ENCODE data around the gene JMJD8.

Gene JMJD8

DNA sequence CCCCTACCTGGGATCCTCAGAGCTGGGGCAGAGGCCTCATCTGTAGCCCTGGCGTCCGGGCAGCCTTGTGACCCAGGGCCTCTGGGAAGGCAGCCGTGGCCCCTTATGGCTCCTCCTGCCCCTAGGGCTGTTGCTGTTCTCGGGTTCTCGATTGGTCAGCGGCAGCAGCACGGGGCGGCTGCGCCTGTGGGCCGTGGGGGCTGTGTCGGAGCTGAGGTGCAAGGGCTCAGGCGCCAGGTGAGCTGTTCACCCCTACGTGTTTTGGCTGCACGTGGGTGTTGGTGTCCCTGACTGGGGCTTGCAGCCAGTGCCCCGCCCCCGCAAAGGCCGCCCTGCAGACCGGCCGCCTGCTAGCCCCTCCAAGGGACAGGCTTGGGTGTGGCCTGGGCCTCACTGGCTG lies 22.0 kb downstream of the JMJD8 start:
- DNase-seq (ENCODE audit: low spot score) = no peak

DNA sequence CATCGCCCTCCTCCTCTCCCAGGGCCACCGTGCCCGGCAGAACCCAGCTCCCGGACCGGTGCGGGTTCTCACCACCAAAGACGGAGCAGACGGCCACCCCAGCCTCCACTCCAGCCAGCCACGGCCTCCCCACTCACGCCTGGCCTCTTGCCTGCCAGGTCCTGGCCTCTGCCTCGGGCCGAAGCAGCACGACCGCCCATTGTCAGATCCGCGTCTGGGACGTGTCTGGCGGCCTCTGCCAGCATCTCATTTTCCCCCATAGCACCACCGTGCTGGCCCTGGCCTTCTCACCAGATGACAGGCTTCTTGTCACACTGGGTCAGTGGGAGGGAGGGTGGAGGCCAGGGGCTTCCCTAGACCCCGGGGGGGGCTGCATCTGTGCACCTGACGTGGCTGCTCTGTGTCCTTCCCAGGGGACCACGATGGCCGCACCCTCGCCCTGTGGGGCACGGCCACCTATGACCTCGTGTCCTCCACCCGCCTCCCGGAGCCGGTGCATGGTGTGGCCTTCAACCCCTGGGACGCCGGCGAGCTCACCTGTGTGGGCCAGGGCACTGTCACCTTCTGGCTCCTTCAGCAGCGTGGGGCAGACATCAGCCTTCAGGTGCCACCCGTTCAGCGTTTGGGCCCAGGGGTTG lies 22.8 kb downstream of the JMJD8 start:
- no peak for DNase-seq (ENCODE audit: low spot score)

DNA sequence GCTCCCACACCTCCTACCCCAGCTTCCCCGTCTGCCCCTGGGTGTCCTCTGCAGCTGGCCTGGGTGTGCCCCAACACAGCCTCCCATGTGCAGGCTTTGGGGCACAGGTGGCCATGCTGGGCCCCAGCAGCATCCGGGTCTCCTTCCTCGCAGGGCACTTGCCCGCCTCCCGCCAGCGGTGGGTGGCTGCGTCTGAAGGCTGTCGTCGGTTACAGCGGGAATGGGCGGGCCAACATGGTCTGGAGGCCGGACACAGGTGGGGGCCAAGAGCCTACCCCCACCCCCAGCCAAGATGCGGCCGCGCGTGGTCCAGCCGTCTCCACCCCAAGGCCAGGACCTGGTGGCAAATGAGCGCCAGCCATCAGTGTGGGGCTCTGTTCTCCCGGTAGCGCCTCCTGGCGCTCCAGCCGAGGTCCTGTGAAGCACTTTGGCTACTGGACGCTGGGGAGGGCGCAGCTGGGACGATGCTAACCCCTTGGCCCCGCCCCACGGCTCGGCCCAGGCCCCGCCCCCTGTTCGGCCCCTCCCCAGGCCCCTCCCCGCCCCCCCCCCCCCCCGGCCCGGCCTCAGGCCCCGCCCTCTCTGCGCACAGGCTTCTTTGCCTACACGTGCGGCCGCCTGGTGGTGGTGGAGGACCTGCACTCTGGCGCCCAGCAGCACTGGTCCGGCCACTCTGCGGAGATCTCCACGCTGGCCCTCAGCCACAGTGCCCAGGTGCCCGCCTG lies 23.5 kb downstream of the JMJD8 start:
- DNase-seq (ENCODE audit: low spot score) = peak; percentile 92

DNA sequence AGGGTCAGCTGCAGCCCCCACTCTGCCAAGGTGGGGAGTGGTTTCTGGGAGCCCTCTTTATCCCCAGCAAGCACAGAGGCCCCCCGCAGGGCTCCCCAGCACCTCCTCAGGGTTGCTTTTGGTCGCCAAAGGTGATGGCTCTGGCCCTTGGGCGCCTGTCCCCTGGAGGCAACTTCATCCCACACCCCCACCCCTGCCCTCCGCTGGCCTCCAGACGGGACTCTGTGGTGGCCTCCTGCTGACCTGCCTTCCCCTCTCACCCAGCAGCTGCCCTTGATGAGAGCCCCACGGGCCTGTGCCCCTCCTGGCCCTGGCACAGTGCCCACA lies 24.0 kb downstream of the JMJD8 start:
- no peak for DNase-seq (ENCODE audit: low spot score)

DNA sequence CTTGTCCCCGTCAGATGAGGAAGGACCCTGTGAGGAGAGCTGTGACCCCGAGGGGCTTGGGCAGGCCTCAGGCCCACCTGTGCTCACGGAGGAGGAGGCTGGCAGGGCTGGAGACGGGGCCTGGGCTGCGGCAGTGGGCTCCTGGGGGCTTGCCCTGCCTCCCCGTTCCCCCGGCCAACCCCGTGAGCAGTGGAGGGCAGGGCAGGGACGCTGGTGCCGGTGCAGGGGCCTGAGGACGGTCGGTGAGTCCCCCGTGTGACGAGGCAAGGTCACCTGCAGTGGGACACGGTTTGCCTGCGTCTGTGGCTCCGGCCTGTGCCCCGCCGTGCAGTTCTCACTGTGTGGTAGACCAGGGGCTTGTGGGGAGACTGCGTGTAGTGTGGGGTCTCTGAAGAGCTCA lies 24.5 kb downstream of the JMJD8 start:
- no peak for DNase-seq (ENCODE audit: low spot score)

DNA sequence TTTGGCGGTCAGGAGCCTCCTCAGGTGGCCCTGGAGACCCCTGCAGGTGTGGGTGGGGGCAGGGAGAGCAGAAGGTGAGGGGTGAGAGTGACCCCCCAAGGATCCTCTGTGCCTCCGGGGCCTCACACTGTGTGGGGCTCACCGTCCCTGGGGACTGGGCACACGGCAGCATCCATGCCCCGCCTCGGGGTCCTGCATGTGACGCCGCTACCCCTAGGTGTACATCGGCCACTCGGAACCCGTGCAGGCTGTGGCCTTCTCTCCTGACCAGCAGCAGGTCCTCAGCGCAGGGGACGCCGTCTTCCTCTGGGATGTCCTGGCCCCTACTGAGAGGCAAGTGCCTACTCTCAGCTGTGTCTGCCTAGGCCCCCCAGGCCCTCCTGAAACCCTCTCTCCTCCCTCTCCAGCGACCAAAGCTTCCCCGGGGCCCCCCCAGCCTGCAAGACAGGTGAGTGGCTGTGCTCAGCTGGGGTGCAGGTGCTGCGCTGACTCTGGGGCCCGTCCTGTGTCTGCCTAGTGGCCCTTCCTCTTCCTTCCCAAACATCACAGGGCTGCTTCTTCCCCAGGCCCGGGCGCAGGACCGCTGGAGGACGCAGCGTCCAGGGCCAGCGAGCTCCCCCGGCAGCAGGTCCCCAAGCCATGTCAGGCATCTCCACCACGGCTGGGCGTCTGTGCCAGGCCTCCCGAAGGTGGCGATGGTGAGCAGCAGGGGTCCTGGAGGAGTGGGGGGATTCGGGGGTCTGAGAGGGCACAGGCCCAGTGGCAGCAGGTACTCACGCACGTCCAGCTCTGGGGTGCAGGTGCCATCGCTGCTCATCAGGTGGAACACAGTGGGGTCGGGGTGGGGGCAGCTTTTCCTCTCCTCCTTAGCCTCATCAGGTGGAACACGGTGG lies 25.2 kb downstream of the JMJD8 start:
- DNase-seq (ENCODE audit: low spot score) = no peak

DNA sequence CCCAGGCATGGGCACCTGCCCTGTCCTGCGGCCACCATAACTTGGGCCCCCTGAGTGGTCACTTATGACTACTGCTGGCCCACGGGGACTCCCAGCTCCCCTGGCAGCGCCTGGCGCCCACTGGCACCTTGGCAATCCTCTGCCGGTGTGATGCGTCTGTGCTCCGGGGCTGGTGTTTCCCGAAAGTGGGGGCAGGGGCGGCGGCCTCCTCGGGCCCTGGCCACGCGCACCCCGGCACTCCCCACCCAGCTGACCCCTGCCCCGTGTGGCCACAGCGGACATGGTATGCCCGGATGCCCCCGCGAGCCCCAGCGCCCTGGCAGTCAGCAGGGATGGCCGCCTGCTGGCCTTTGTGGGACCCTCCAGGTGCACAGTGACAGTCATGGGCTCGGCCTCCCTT lies 26.6 kb downstream of the JMJD8 start:
- DNase-seq (ENCODE audit: low spot score) = no peak

DNA sequence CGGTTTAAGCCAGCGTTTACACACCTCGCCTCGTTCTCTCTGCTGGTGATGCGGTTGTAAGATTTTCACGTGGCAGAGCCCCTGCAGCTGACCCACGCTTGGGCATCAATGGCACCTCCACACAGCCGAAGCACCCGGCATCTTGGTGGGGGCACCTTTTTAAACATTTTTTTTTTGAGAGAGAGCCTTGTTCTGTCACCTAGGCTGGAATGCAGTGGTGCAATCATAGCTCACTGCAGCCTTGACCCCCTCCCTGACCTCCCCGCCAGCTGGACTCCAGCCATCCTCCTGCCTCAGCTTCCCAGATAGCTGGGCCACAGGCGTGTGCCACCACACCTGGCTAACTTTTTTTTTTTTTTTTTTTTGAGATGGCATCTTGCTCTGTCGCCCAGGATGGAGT lies 30.1 kb downstream of the JMJD8 start:
- DNase-seq (ENCODE audit: low spot score) = no peak

DNA sequence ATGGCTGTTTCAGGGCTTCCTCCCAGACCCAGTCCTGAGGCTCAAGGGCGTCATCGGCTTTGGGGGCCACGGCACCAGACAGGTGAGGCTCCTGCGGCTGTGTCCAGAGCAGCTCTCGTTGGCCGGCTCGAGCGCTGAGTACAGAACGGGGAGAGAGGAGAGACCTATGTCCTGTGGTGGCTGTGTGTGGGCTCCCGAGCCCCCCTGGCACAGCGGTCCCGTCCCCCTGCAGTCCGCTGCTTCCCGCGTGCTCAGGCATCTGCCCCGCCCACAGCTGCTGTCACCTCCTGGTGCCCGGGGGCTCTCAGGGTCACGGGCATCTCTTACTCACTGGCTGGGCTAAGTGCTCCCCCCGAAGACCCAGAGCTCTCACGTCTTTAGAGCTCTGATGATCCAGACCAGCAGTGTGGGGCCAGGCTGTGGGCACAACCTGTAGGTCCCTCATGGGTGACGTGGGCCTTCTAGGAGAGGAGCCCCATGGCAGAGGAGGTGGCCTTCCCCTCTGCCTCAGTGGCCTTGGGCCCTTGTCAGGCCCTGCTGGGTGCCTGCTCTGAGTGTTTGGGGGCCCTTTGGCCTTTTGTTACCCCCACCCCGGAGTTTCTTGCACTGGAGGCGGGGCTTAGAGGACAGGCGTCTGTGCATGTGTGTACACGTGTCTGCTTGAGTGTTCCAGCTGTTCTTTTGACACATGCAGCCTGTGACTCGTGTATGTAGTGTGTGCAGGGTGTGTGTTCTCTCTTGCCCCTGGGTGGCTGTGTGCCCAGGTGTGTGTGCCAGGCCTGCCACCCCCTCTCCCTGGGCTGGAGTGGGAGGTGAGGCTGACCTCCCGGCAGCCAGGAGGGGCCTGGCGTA lies 31.5 kb downstream of the JMJD8 start:
- no peak for DNase-seq (ENCODE audit: low spot score)

DNA sequence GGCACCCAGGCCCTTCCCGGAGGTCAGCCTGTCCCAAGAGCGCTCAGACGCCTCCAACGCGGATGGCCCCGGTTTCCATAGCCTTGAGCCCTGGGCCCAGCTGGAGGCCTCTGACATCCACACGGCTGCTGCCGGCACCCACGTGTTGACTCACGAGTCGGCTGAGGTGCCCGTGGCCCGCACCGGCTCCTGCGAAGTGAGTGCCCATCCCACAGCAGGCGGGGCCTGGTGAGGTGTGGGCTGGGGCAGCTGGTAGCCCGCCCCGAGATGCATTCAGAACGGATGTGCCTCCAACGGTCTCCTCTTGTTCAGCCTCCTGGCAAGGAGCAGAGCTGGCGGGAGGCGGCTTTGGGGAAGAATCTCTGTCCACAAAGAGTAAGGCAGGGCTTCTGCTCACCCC lies 32.3 kb downstream of the JMJD8 start:
- no peak for DNase-seq (ENCODE audit: low spot score)

DNA sequence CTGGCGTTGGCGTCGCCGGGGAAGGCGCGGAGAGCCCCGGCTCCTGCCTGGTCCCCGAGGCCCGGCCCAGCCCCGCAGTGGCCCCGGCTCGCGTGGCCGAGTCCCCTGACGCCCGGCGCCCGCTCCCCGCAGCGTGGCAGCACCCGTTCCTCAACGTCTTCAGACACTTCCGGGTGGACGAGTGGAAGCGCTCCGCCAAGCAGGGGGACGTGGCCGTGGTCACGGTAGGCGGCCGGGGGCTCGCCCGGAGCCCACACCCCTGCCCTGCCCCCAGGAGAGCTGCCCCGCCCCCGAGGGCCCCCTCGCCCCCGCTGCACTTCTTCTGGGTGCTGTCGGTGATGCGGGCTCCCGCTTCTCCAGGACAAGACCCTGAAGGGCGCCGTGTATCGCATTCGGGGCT lies 34.5 kb downstream of the JMJD8 start:
- no peak for DNase-seq (ENCODE audit: low spot score)

DNA sequence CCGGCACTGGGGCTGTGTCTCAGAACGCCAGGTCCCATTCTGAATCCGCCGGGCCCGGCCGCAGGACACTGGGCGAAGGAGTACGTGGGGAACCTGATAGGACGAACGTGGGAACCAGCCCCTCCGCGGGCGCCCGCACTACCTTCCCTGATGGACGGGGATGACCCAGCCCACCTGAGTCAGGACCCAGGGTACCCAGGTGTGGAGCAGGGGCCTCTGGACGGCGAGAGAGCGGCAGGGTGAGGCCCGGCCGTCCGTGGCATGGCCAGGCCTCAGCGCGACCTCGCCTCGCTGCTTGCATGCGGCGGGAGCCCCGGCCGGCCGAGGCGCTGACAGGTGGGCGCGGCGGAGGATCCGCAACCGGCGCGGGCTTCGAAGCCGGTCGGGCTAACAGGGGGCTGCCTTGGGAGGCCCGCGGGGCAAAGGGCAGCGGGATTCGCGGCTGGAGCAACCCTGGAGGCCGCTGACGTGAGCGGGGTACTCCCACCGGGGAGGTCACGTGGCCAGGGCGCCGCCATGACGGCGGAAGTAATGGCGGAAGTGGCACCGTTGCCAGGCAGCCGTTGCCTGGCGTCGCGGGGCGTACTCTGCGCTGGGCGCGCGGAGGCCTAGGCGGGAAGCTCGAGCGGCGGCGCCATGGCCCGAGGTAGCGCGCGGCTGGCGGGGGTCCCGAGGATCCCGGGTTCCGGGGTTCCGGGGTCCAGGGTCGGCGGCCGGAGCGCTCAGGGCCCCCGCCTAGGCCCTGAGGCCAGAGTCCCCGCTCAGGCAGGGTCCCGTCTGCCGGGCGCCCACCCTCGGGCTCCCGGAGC lies 35.1 kb downstream of the JMJD8 start, which contains the start of gene WDR90:
WDR90 (plus strand) TSS at position 585 of the 809 bp plus-strand sequence; CDS start at position 637, 52 bp downstream.
- DNase-seq (ENCODE audit: low spot score) = peak; percentile 89

DNA sequence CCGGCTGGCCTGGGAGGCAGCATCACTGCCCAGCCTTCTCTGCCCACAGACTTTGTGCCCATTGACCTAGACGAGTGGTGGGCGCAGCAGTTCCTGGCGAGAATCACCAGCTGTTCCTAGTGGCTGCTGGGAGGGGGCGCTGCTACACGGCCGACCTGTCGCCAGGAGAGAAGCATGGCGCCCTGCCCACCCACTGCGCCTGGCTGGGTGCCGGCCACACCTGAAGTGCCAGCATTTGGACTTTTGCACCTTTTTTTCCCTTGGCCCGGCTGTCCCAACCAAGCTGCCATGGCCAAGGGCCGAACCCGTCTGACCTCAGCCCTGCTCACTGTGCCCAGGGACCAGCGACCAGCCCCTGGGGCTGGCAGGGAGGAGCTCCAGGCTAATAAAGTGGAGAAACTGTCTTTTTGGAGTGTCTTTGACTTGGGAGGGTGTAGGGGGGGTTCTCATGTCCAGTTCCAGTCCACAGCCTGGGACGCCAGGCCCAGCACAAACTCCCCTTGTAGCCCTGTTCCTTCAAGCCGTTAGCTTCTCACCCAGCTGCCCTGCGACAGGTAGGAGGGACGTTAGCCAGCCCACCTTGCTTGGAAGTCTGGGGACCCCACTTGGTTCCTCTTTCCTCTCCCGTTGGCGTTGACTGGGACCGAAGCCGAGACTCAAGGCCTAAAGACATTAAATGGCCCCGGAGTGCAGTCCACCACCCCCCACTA lies 35.9 kb downstream of the JMJD8 start:
- DNase-seq (ENCODE audit: low spot score) = peak; percentile 56

DNA sequence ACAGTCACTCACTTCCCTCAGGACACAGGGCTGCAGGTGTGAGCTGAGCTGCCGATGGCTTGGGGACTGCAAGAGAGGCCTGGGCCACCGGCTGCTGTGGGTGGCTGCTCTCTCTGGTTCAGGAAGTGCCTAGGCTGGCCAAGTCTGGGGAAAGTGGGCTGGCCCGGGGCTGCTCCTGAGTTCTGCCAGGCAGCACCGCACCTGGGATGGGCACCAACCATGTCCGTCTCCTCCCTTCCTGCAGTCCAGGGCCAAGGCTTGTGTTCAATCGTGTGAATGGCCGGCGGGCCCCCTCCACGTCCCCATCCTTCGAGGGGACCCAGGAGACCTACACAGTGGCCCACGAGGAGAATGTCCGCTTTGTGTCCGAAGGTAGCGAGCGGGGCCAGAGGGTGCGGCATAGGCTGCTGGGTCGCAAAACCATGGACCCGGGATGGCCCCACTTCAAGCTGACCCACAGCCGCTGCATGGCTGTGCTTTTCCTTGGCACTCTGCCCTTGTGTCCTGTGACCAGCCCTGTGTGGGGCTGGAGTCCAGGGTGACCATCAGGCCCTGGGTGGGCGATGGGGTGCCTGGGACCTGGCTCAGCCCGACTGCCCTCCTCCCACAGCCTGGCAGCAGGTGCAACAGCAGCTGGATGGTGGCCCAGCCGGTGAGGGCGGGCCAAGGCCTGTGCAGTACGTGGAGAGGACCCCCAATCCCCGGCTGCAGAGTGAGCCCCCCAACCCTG lies 36.8 kb downstream of the JMJD8 start:
- DNase-seq (ENCODE audit: low spot score) = no peak

DNA sequence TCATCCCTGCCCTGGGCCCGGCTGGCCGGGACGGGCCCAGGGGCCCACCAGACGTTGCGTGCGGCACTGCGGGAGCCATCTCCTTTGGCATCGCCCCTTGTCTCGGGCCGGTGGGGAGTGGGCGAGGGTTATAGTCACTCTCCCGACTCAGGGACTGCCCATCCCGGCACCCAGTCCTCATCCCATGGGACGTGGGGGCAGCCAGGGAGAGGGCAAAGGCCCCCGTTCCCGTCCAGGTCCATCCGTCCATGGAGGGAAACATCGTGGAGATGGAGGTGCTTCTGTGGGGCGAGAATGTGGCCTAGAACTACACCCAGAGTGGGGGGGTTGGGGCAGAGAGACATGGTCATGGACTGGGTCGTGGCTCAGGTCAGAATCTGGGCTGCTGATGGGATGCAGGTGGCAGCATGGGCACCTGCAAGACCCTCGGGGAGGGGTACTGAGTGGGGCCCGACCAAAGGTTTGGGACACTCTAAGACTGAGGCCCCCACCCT lies 37.4 kb downstream of the JMJD8 start:
- DNase-seq (ENCODE audit: low spot score) = no peak

DNA sequence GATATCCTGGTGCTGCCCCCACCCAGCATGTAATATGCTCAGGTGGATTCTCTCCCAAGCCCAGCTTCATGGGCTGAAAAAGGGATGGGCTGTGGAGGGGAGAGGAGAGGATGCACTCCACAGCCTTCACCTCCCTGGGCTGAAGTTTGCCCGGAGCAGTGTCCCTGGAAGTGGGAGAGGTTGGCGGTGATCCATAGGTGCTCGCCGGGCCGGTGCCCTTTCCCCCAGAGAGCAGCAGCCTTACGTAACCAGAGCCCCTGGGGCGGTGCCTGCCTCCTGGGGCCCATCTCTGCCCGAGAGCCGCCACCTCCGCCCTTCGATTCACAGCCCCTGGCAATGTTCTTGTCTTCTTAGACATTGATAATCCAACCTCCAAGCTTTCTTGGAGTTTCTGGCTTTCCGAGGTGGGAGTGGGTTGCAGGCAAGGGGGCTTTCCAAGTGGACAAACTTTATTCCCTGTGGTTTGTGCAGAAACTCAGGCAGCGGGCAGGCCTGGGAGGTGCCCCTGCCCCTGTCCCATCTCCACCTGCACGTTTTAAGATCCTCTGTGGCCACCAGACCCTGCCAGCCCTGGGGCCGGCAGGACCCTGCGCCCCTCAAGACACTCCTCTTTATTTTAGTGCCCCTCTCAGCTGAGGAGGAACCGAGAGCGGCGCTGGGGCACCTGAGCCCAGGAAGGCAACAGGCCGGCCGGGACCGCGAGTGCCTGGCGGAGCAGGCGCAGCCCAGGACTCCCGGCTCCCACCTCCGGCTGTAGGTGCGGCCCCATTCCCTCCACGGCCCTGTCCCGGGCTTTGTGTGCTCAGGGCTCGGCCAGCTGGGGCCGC lies 38.1 kb downstream of the JMJD8 start:
- DNase-seq (ENCODE audit: low spot score) = no peak

DNA sequence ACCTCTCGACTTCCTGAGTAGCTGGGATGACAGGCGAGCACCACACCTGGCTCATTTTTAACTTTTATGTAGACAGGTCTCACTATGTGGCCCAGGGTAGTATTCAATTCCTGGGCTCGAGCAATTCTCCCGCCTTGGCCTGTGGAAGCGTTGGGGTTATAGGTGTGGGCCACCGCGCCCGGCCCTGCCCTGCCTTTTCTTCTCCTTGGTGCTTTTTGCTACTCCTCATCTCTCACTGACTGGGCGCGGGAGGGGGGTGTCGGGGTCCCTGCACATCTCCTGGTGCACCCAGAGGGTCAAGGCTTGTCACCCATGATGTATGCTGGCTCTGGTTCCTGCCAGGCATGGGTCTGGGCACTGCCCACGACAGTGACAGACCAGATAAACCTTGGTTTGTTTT lies 39.6 kb downstream of the JMJD8 start:
- no peak for DNase-seq (ENCODE audit: low spot score)

DNA sequence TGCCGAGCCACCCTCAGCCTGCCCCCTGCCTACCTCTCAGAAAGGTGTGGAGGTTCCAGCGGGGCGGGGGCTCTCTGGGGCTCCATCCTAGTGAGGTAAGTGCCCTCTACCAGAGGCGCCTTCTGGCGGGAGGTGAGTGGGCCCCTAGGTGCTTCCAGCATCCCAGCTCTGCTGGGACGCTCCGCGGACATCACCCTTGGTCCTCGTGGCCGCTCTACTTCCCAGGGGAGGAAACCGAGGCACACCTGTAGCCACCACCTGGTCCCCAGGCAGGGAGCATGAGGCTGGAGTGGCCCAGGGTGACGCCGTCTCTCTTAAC lies 41.1 kb downstream of the JMJD8 start:
- DNase-seq (ENCODE audit: low spot score) = no peak
